Right kidney (tissue), 9 donors: ENCODE measurements around the gene ITPRIP.

Experiments
- DNase-seq: peaks from one replicate; pipeline ENCODE4 v3.0.0-alpha.2; 2016
- long read RNA-seq, 8 donors: transcript quantifications; one replicate each; lab custom pipeline, GENCODE V29; 2026

The ITPRIP gene
- long read RNA-seq, donor 1, full-length matches to known transcripts = 1 of 1 reads
- long read RNA-seq, donor 1, partial matches to known transcripts = 0 of 1 reads
- long read RNA-seq, donor 1, other reads (novel, unspliced or antisense) = 0 of 1 reads
- long read RNA-seq, donor 2, full-length matches to known transcripts = 1 of 1 reads
- long read RNA-seq, donor 2, partial matches to known transcripts = 0 of 1 reads
- long read RNA-seq, donor 2, other reads (novel, unspliced or antisense) = 0 of 1 reads
- long read RNA-seq, donor 3, full-length matches to known transcripts = 2 of 2 reads
- long read RNA-seq, donor 3, partial matches to known transcripts = 0 of 2 reads
- long read RNA-seq, donor 3, other reads (novel, unspliced or antisense) = 0 of 2 reads
- long read RNA-seq, donor 4, full-length matches to known transcripts = 2 of 2 reads
- long read RNA-seq, donor 4, partial matches to known transcripts = 0 of 2 reads
- long read RNA-seq, donor 4, other reads (novel, unspliced or antisense) = 0 of 2 reads
- long read RNA-seq, donor 5, full-length matches to known transcripts = 2 of 2 reads
- long read RNA-seq, donor 5, partial matches to known transcripts = 0 of 2 reads
- long read RNA-seq, donor 5, other reads (novel, unspliced or antisense) = 0 of 2 reads
- long read RNA-seq, donor 6, full-length matches to known transcripts = 2 of 2 reads
- long read RNA-seq, donor 6, partial matches to known transcripts = 0 of 2 reads
- long read RNA-seq, donor 6, other reads (novel, unspliced or antisense) = 0 of 2 reads
- long read RNA-seq, donor 7, full-length matches to known transcripts = 6 of 6 reads
- long read RNA-seq, donor 7, partial matches to known transcripts = 0 of 6 reads
- long read RNA-seq, donor 7, other reads (novel, unspliced or antisense) = 0 of 6 reads
- long read RNA-seq, donor 8, full-length matches to known transcripts = 1 of 1 reads
- long read RNA-seq, donor 8, partial matches to known transcripts = 0 of 1 reads
- long read RNA-seq, donor 8, other reads (novel, unspliced or antisense) = 0 of 1 reads

- peak; percentile 98 for DNase-seq
These were observed at the start of gene ITPRIP for GRCh38 chr10:104337985-104338735. ITPRIP (minus strand) TSS chr10:104338465; CDS start chr10:104316051, 22,414 bp downstream.

GRCh38 chr10:104387130-104387888 is 49.0 kb upstream of the ITPRIP start:
- DNase-seq = no peak

GRCh38 chr10:104380336-104380735 is 42.1 kb upstream of the ITPRIP start:
- DNase-seq = no peak

GRCh38 chr10:104376784-104377300 is 38.6 kb upstream of the ITPRIP start:
- no peak for DNase-seq

GRCh38 chr10:104374591-104374990 is 36.3 kb upstream of the ITPRIP start:
- DNase-seq = no peak

DNA sequence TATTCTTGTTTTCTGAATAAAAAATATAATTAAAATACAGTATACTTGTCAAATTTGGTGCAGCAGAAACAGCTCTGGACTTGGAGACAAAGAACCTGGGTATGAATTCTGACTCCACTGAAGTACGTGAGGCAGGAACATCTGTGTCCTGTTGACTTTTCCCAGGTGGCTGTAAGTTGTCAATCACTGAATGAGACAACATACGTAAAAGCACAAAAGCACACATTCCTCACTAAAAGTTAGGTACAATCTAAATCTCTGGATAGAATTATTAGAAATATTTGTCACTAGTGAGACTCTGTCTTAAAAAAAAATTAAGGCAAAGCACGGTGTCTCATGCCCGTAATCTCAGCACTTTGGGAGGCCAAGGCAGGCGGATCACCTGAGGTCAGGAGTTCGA is 33.5 kb upstream of the ITPRIP start:
- no peak for DNase-seq

GRCh38 chr10:104368381-104368780 is 30.1 kb upstream of the ITPRIP start:
- DNase-seq = no peak

- no peak for DNase-seq
These were observed 29.6 kb upstream of the ITPRIP start for GRCh38 chr10:104367904-104368303.

DNA sequence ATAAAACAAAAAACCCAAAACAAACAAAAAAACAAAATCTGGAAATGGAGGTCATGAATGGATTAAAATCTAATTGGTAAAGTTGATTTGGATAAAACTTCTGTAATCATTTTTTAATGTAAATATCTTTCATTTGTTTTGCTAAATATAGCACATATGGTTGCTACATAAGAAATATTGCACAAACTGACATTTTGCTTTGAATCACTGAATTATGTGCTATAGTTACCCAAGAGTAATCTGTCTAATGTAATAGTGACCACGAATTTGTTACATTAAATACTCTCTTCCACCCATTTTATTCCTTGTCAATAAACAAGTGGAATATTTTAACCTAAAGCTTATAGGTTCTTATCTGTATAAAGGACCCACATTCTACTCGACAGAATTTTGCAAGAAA is 21.5 kb upstream of the ITPRIP start:
- DNase-seq = no peak

- peak; percentile 86 for DNase-seq
These were observed 15.2 kb upstream of the ITPRIP start, which contains the start of gene CFAP58 for GRCh38 chr10:104353325-104354048. CFAP58 (plus strand) TSS chr10:104353833; CDS start chr10:104353898, 65 bp downstream.

GRCh38 chr10:104351919-104352318 is 13.7 kb upstream of the ITPRIP start:
- no peak for DNase-seq

GRCh38 chr10:104351061-104351702 is 12.9 kb upstream of the ITPRIP start:
- DNase-seq = no peak

DNA sequence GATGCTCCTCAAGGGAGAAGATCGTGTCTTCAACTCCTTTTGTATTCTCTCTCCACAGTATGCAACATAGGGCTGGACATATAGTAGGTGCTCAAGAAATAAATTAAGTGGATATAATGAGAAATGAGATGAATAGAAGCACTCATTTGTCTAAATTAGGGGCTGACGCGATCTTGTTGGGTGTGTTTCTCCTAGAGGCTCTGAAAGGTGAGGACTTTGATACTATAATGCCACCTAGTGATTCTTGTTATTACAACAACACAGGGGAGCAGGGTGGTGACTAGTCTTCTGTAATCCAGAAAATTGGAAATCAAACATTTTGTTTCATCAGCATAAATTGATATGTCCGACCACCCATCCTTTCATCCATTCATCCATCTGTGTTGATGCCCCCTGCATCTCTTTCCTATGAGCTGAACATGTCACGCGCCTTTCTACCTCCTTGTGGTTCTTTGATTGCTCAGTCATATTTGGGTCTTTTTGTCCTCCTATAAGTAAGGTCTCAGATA is 11.9 kb upstream of the ITPRIP start:
- DNase-seq = no peak

DNA sequence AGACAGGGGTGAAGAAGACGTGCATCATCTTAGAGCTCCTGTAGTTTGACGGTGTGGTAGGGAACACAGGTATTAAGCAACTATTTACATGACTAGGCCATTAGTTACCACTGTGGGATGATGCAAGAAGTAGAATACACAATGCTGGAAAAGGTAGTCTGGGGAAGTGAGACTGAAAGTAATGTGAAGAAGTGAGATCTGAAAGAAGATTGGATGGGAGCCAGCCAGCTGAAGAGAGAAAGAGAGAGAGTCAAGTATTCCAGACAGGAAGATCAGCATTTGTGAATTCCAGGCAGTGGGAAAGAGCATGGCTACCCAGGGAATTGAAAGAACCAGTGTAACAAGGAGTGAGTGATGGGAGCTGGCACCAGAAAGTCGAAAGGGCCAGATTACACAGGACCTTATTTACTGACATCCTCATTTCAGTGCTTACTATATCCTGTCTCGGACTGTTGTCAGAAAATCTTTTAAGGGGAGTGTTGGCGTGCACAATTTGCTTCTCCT is 11.4 kb upstream of the ITPRIP start:
- DNase-seq = no peak

DNA sequence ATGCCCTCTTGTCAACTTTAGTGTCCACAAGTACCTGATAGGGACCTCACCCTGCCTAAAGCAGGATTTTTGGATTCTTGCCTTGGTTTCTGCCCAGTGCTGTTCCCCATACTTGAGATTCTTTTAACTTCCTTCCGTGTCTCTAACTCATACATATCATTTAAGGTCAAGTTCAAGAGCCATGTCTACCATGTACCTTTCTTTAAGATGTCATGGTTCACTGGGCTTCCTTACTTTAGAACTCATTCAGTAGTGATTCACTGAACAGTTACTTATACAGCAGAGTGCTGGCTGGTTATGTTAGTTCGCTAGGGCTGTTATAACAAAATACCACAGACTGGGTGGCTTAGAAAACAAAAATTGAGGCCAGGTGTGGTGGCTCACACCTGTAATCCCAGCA is 10.3 kb upstream of the ITPRIP start:
- no peak for DNase-seq

DNA sequence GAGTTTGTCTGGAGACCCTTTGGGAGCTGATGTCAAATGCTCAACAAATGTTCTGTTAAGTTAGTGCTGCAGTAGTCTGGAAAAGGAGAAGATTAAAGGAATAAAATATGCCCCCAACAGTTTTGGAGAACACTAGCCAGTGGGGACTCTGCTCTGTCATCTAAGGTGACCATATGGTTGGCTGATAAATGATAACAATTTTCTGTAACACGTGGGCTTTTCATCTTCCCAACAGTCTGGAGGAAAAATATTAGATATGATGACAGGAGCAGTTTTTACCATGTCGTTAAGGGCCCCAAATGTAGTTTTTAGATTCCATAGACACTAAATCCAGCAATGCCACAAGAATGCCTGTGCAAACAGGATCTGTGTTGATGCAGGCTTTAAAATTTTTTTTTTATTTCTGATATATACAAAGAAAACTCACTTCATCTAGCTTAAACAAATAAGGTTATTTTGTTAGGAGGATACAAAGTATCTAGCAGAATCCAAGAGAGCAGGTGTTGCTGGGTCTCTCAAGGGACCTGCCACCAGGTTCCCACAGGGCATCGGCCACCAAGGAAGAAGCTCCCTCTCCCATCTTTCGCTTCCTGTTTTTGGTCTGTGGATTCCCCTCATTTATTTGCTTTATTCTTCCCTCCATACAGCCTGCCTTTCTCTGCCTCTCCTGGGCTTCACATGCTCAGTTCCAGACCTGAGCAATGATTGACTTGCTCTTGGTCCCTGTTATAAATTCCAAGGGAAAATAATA is 9.2 kb upstream of the ITPRIP start:
- DNase-seq = no peak

- no peak for DNase-seq
These were observed 7.7 kb upstream of the ITPRIP start for GRCh38 chr10:104345941-104346340.

DNA sequence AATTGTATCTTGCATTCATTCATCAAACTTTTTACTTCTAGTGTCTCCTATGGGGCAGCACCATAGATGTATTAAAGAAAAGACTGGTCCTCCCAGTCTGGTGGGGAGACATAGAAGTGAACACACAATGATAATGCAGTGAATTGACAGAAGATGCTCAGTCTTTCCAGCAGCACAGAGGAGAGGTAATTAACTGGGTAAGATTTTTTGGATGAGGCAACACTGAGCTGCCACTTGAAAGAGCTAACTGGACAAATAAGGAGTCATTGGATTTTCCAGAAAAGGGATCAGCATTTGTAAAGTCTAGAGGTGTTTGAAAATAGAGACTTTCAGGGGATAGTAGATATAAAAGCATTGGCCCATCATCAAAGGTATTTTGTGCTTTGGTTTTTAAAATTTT is 7.2 kb upstream of the ITPRIP start:
- DNase-seq = no peak

GRCh38 chr10:104344219-104344618 is 6.0 kb upstream of the ITPRIP start:
- DNase-seq = no peak
